GM21381 (cell line): ENCODE results near the gene CAMK2G.

Source experiments
- ATAC-seq: cut with Tn5 transposase; IDR thresholded peaks from one replicate; pipeline ENCODE4 v1.9.1; 2021; ENCODE audit warnings: mild to moderate bottlenecking, moderate library complexity; ENCODE audit not compliant: unreplicated experiment

CAMK2G gene

GRCh38 chr10:73884017-73884416 lies 9.7 kb upstream of the CAMK2G start:
- no peak for ATAC-seq

- ATAC-seq = no peak
Measured at GRCh38 chr10:73881221-73881919, 7.0 kb upstream of the CAMK2G start.

DNA sequence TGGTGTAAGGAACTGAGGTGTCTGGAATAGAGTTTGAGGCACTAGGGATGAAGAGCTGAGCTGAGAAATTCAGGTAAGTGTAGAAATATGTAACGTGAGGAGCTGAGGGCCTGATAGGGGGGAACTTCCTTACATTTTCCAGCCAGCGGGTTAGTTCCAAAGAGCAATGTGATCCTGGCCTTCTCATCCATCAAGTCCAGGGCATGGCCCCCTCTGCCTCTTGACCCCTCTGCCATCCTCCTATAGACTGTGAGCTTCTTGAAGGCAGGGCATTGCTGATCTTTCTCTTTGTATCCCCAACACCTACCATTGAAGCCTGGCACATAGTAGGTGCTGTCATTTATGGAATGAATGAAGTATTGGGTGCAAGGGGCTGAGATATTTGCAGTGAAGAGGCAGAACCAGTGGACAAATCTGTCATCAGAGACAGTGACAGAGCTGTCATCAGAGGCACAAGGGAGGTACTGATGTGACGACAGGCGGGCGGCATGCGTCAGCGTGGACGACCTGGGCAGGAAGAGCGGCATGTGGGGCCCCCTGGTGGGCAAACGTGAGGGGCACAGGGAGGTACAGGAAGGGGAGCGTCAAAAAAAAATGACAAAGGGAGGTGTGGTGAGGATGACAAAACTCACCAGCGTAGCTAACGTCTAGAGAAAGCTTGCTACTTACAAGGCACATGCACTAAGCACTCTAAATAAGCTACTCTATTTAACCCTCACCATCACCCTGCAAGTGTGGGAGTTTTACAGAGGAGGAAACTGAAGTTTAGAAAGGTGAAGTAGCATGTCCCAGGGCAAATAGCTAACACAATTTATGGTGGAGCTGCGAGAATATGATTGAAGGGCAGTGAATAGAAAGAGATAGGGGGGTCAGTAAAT lies 5.2 kb upstream of the CAMK2G start:
- ATAC-seq = peak; percentile 73

DNA sequence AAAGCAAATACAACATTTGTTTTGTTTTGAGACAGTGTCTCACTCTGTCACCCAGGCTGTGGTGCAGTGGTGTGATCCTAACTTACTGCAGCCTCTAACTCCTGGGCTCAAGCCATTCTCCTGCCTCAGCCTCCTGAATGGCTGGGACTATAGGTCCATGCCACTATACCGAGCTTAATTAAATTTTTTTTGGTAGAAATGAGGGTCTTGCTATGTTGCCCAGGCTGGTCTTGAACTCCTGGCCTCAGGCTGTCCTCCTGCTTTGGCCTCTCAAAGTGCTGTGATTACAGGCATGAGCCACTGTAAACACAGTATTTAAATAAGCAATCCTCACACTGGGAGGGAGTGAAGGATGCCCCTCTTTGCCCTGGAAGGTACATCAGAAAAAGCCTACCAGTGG lies 4.0 kb upstream of the CAMK2G start:
- ATAC-seq = no peak

DNA sequence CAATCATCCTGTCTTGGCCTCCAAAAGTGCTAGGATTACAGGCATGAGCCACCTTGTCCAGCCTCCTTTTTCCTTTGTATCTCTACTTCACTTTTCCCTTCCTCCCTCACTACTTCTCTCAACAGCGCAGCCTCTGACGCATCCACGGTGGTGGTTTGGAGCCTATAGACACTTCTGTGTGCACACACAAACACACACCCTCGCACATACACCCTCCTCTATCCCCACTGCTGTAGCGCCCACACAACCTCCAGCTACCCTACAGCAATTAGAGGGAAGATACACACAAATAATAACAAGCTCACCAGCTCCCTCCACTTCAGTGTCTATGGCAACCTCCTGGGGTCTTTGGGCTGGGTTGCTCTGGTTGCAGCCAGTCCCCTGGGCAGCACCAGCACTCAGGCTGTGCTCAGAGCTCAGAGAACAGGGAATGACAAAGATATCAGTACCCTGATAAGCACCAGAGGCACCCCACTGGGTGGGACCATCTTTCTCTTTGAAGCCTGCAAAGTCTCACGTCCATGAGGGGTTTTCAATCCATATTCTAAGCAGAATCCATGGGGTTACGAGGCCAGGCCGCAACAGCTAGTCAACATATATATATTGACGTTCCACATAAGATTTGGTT lies 3.3 kb upstream of the CAMK2G start:
- no peak for ATAC-seq

GRCh38 chr10:73876971-73877370 lies 2.6 kb upstream of the CAMK2G start:
- no peak for ATAC-seq

DNA sequence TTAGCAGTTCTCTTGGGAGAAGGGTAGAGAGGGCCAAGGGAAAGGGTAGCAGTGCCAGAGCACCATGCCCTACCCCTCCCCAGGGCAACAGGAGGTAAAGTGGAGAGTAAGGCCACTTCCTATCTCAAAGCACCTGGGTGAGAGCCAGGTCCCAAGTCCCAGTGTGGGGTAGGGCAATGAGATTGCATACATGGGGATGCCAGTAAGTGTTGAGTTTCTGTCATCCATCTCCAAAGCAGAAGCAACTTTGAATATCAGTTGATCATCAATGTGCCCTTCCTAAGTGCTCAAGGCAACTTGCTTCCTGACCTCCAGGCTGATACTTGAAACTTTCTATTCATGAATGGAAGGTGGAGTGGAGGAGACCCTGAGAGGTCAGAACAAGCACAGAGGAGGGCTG lies 2.2 kb upstream of the CAMK2G start:
- ATAC-seq = no peak

GRCh38 chr10:73876157-73876556 lies 1.8 kb upstream of the CAMK2G start:
- no peak for ATAC-seq

DNA sequence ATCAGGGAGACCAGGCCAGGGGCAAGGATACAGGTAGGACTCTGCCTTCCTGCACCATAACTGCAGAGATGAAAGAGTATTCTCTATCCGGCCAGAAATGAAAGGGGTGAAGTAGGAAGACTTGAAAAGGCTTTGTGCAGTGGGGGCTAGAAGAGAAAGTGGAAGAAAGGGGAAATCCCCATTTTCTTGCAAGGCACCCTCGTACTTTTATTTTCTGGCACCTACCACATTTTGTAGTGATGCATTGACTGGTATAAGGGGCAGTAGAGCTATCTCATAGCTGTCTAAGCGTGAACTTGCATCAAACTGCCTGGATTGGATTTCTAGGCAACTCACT lies 752 bp upstream of the CAMK2G start:
- ATAC-seq = peak; percentile 8

DNA sequence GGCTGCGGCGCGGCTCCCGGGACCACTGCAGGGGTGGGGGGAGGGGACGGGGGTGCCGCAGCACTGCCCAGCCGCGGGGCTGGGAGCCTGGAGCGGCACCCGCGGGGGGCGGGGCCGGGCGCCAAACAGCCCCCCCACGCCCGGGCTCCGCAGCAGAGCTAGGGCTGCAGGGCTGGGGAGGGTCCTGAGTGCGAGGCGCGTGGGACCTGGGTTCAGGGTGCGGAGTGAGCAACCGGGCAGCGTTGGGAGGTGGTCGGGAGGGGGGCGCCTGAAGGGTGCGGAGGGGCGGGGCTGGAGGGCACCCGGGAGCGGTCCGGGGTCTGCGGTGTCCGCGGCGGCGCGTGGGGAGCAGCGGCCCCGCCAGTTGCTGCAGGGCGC lies 528 bp downstream of the CAMK2G start:
- ATAC-seq = peak; percentile 2

DNA sequence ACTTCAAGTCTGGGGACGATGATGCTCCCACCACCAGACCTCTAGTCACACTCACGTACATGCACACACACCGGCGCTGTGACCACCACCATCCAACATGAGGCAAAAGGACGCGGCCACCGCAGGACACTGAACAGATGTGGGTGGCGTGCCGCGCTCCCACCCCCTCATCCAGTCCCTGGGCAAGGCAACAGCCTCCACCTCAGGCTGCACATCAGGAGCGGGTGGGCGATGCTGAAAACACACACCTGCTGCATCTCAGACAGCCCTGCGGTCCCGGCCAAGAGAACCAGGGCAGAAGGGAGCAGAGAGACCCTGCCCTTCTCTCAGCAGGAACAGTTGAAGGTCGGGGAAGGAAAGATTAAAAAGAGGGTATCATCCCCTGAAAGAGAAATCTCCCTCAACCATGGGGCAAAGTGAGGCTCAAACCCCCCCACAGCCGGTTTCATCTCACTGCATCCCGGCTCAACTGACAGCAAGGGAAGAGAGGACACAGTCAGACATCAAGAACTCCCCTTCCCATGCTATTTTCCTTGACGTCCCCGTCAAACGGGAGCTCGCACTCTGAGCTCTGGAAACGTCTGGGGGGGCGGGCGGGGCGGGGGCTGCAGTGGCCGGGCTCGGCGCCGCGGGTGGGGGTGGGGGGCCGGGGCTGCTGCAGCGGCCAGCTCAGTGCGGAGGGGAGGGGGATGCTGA lies 1.1 kb downstream of the CAMK2G start:
- no peak for ATAC-seq

DNA sequence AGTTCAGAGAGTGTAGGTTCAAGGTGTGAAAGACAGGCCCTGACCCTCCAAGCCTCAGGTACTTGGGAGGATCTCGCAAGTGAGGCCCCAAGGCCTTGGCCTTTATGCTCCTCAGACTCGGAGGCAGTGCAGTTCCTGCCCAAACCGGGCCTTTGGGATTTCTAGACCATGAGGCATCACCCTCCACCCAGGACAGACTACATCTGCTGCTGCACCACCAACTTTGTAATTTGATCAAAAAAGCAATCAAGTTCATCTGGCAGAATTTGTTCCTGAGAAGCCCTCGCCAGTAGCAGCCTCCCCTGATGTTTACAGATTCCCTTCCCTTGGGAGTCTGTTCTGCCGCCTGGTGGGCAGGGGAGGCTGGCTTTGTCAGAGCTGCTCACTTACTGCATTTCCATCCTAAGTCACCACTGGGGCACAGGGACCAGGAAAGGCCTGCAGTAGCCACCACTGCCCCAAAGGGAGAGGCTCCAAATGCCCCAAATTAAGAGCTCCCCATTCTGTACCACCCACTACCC lies 2.1 kb downstream of the CAMK2G start:
- no peak for ATAC-seq

DNA sequence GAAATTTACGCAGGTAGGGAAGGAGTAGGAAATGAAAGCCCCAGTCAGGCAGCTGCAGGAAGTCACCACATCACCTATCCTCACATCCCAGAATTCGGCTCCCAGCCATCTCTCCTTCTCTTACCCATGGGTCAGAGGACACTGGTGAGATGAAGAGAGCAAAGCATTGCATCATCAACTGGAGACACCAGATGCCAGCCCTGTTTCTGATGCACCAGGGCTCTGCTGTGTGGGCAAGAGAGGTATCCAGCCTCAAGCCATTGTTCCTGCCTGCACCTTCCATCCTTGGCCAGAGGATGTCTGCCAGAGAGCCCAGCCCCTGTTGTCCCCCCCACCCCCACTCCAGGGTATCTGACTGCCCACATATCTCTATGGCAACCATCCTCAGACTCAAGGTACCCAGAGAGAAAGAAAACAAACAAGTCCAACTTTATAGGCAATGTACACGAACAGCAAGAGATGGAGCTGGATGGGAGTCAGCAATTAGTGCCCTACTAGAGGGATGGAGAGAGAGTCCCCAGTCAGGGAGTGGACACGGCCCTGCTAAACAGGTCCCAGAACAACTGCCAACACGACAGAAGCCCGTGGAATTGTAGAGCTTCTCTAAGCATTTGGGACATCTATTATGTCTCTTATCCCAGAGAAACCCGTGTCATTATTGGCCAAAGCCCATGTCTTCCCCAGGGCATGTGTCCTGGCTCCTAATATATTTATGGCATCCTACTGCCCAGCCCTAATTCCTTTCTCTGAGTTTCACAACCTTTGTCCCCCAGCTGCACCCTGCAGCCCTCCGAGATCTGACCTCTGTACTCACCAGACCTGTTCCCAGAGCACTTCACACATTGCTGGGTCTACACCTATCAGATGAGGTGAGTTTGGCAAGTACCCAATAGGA lies 2.8 kb downstream of the CAMK2G start:
- no peak for ATAC-seq

DNA sequence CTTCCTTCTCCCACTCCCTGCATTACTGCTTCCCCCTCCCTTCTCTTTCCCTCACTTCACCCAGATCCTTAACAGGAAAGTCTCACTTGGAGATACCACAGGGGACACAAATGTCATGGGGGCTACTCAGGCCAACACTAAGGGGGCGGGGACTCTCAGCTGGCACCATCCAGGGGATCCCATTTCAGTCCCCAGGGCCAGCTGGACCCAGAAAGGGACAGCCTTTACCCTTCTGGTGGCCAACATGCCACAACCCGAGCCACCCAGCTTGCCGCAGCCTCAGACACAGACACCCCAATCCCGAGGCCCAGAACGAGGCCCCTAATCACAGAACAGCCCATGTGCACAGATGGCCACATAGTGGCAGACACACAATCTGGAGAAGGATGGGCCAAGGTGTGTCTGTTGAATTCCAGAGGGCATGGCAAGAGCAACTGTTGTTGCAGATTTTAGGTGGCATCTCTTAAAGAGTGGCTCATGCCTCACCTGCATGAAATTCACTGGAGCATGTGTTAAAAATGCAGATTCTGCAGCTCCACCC lies 5.6 kb downstream of the CAMK2G start:
- no peak for ATAC-seq

DNA sequence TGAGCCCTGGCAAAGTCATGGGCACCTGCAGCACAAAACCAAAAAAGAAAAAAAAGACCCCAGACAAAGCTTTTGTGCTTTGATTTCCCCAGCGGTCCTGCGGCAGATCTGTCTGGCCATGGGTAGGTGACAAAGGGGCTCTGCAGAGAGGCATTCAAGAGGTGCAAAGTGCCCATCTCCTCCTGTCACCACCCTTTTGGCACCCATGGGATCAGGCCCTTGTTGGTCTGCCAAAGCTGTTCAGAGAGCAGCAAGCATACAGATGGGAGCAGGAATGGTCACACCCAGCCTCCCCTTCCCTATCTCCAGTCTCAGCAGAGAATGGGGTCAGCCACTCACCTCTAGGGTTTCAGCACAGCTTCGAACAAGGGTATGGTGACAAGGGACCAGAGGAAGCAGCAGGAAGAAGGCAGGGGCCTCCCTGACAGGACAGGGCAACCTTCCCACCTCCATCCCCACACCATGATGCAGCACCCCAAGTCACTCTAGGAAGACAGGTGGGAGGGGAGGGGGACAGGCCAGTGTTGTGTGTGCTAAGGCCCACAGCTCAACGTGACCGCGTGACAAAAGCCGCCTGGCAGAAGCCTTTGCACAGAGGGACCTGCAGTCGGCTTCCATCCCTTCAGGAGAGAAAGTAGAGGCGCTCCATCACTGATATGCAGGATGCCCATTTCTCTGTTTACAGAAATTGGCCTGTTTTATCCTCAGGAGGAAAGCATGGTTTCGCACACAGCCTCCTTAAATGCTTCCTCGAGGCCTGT lies 6.3 kb downstream of the CAMK2G start:
- no peak for ATAC-seq

DNA sequence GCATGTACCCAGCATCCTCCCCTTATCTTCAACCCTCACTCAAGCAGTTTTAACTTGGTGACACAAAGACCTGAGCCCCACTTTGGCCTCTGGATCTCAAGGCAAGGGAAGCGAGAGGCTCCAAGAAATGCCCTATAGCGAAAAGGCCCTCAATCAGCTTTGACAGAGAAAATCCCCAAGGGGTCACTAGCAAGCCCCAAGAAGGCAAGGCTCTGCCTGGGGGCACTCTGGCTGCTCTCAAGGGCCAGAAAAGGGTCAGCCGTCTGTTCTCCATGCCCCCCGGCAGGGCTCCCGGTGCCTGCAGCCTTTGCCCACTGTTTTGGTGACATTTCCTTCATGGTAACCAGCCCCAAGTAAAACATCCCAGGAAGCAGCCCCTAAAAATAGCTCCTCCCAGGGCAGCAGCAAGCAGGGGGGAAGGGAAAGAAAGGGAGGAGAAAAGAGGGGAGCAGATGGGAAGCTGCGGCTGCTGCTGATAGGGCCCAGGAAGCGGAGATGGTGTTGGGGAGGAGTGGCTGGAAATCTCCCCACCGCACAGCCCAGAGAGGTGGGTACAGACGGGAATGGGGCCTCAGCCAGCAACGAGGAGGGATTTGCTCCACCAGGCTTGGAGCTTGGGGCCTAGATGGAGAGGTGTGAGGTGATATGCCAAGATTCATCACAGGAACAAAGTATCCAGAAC lies 7.1 kb downstream of the CAMK2G start:
- no peak for ATAC-seq

- no peak for ATAC-seq
Measured at GRCh38 chr10:73866621-73867020, 7.7 kb downstream of the CAMK2G start.
